ENCODE measurements around the gene FHL2. TPM values are rescaled to one million over a fixed set of nuclear protein-coding genes. Genes with fewer than 3 reads are reported as not detected.

FHL2 gene
- total RNA-seq, 4 donors from 2014 or later: 56.1 to 140 (median 89.2) TPM

GRCh38 chr2:105432044-105432399, 33.2 kb upstream of the FHL2 start:
- WGBS, 2 donors (ENCODE audit: low coverage in 1 of 2): 58 to 67% methylated on average over 2 of the region's 2 CpGs
- H3K27me3 ChIP-seq: no peaks in the 10 kb centered on the region
- no peaks in the 10 kb centered on the region for H3K36me3 ChIP-seq
- in situ Hi-C loops (cut with MboI; ENCODE audit: low pct_ligation_motif_present in 1 of 4, low pct_unique_long_range_greater_than_20kb in 1 of 4, low sequenced_read_pairs in 3 of 4) (no loop called here), intact Hi-C loops (cut with DNase I; ENCODE audit: low total_unique reads) (no loop called here)
- no peaks in the 10 kb centered on the region for H3K9me3 ChIP-seq
- no peak overlapping the region for H3K4me3 ChIP-seq
- peaks cover 0 to 17% (median 0%) of the 10 kb centered on the region in 4 donors for H3K4me1 ChIP-seq
- peak overlapping the region; percentile 1 to 61 (median 16) for H3K27ac ChIP-seq
- TF ChIP-seq POLR2A (IDR thresholded peaks at IDR 0.05) (no peak), CTCF (IDR thresholded peaks at IDR 0.05) (no peak), POLR2AphosphoS5 (IDR thresholded peaks at IDR 0.05) (no peak), EP300 (IDR thresholded peaks at IDR 0.05; ENCODE audit: low read depth) (no peak)
- no peak for DNase-seq

GRCh38 chr2:105431367-105432043, 32.7 kb upstream of the FHL2 start:
- H3K27me3 ChIP-seq: no peaks in the 10 kb centered on the region
- no peaks in the 10 kb centered on the region for H3K9me3 ChIP-seq
- H3K4me1 ChIP-seq: peaks cover 0 to 21% (median 0%) of the 10 kb centered on the region in 4 donors
- H3K27ac ChIP-seq: peak overlapping the region; percentile 1 to 61 (median 16)
- TF ChIP-seq POLR2A (IDR thresholded peaks at IDR 0.05) (no peak), POLR2AphosphoS5 (IDR thresholded peaks at IDR 0.05) (peak in 1 of 3 donors; percentile 16)
- intact Hi-C loops (cut with DNase I; ENCODE audit: low total_unique reads) (no loop called here), in situ Hi-C loops (cut with MboI; ENCODE audit: low pct_ligation_motif_present in 1 of 4, low pct_unique_long_range_greater_than_20kb in 1 of 4, low sequenced_read_pairs in 3 of 4) (no loop called here)
- no peaks in the 10 kb centered on the region for H3K36me3 ChIP-seq
- 41 to 68% methylated on average over 2 to 4 of the region's 4 CpGs for WGBS, 2 donors (ENCODE audit: low coverage in 1 of 2)
- no peak overlapping the region for H3K4me3 ChIP-seq
- peak; percentile 36 for DNase-seq

- no peak for DNase-seq
- H3K27me3 ChIP-seq: no peaks in the 10 kb centered on the region
- intact Hi-C loops (cut with DNase I; ENCODE audit: low total_unique reads): no loop called here
- H3K36me3 ChIP-seq: no peaks in the 10 kb centered on the region
- whole genome bisulfite sequencing, 2 donors (ENCODE audit: low coverage in 1 of 2): 85 to 90% methylated on average over 6 to 12 of the region's 12 CpGs
- no peaks in the 10 kb centered on the region for H3K9me3 ChIP-seq
- no peak overlapping the region for H3K27ac ChIP-seq
- no peak overlapping the region for H3K4me3 ChIP-seq
- TF ChIP-seq POLR2A (IDR thresholded peaks at IDR 0.05) (no peak), CTCF (IDR thresholded peaks at IDR 0.05) (no peak), POLR2AphosphoS5 (IDR thresholded peaks at IDR 0.05) (no peak), EP300 (IDR thresholded peaks at IDR 0.05; ENCODE audit: low read depth) (no peak)
- in situ Hi-C loops (cut with MboI; ENCODE audit: low pct_ligation_motif_present in 1 of 4, low pct_unique_long_range_greater_than_20kb in 1 of 4, low sequenced_read_pairs in 3 of 4): no loop called here
- peaks cover 0 to 25% (median 0%) of the 10 kb centered on the region in 4 donors for H3K4me1 ChIP-seq
Observed at GRCh38 chr2:105428387-105429018, 29.7 kb upstream of the FHL2 start.

- H3K36me3 ChIP-seq: no peaks in the 10 kb centered on the region
- no peak for DNase-seq
- TF ChIP-seq POLR2A (IDR thresholded peaks at IDR 0.05) (no peak), POLR2AphosphoS5 (IDR thresholded peaks at IDR 0.05) (no peak), CTCF (IDR thresholded peaks at IDR 0.05) (no peak), EP300 (IDR thresholded peaks at IDR 0.05; ENCODE audit: low read depth) (no peak)
- peaks cover 0 to 14% (median 0%) of the 10 kb centered on the region in 4 donors for H3K4me1 ChIP-seq
- intact Hi-C loops (cut with DNase I; ENCODE audit: low total_unique reads) (no loop called here), in situ Hi-C loops (cut with MboI; ENCODE audit: low pct_ligation_motif_present in 1 of 4, low pct_unique_long_range_greater_than_20kb in 1 of 4, low sequenced_read_pairs in 3 of 4) (no loop called here)
- H3K27me3 ChIP-seq: no peaks in the 10 kb centered on the region
- H3K27ac ChIP-seq: no peak overlapping the region
- no peaks in the 10 kb centered on the region for H3K9me3 ChIP-seq
- H3K4me3 ChIP-seq: no peak overlapping the region
- WGBS, 2 donors (ENCODE audit: low coverage in 1 of 2): 74 to 100% methylated on average over 2 to 4 of the region's 4 CpGs
Observed at GRCh38 chr2:105427485-105427884, 28.6 kb upstream of the FHL2 start.
